HG03097 (cell line): ENCODE data around the gene CCDC152.
"Not testable (repeated sequence)": the region's sequence is repeated elsewhere in the genome, so short reads cannot be mapped to it uniquely, and the experiment has no call there.

ENCODE experiments used
- ATAC-seq: cut with Tn5 transposase; IDR thresholded peaks from one replicate; pipeline ENCODE4 v1.9.1; 2021; ENCODE audit not compliant: unreplicated experiment, low FRiP score

CCDC152 gene

GRCh38 chr5:42843675-42844292, 87.2 kb downstream of the CCDC152 start:
- no peak for ATAC-seq

GRCh38 chr5:42844408-42844807, 87.8 kb downstream of the CCDC152 start:
- not testable (repeated sequence) for ATAC-seq

GRCh38 chr5:42848545-42848944, 91.9 kb downstream of the CCDC152 start:
- no peak for ATAC-seq

- no peak for ATAC-seq
Measured at GRCh38 chr5:42851481-42851880, 94.9 kb downstream of the CCDC152 start.
